SW 1271 (cell line): ENCODE data around the gene ACO1.

ENCODE experiments used
- DNase-seq, 2 experiments: peaks; one replicate each; lab custom pipeline; 2025; lab: John Stamatoyannopoulos, UW

ACO1 gene

GRCh38 chr9:32497921-32498320 is 113.5 kb downstream of the ACO1 start:
- DNase-seq, result no peak

GRCh38 chr9:32500768-32501167 is 116.3 kb downstream of the ACO1 start:
- peak in 1 of 2 experiments; percentile 8 for DNase-seq

GRCh38 chr9:32501868-32502267 is 117.4 kb downstream of the ACO1 start:
- DNase-seq, result no peak

- DNase-seq, result peak; percentile 29 to 81
Observed at GRCh38 chr9:32502464-32502863, 118.0 kb downstream of the ACO1 start.

- DNase-seq, result no peak
Observed at GRCh38 chr9:32503008-32503407, 118.6 kb downstream of the ACO1 start.
